Measurements from ENCODE around the gene IFI30. TPM values are rescaled to one million over a fixed set of nuclear protein-coding genes. Genes with fewer than 3 reads are reported as not detected.

IFI30 gene
- total RNA-seq, 1 experiment from 2014 or later: 35.8 TPM

DNA sequence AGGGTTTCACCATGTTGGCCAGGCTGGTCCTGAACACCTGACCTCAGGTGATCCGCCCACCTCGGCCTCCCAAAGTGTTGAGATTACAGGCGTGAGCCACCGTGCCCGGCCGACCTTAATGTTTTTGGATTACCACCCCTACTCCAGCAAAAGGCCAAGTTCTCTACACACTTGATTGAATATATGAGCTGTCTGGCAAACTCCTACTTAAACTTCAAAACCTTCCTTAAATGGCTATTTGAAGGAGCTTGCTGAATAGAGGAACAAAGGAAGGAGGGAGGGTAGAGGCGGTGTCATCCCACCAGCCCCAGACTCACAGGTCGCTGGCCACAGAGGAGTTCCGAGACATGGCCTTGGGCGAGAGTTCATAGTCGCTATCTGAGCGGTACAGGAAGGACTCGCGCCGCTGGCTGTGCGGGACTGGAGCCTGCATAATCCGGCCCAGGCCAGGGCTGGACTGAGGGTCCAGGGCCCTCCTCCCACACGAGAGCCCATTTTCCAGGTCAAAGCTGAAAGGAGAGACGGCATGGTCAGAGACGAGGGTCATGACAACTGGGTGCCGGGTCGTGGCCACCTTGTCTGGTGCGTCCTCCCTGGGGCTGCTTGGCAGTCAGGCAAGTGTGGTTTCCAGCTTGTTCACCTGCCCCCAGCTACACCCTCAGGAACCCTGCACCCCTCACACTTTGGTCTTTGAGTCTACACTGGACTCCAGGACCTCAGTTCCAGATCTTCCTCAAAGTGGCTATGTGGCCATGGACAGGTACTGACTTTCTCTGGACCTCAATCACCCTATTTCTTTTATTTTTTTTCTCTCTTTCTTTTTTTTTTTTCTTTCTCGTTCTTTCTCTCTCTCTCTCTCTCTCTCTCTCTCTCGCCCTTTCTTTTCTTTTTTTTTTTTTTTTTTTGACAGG is 48.5 kb downstream of the IFI30 start:
- H3K9me2 ChIP-seq (ENCODE audit: insufficient read depth): no peaks in the 10 kb centered on the region

DNA sequence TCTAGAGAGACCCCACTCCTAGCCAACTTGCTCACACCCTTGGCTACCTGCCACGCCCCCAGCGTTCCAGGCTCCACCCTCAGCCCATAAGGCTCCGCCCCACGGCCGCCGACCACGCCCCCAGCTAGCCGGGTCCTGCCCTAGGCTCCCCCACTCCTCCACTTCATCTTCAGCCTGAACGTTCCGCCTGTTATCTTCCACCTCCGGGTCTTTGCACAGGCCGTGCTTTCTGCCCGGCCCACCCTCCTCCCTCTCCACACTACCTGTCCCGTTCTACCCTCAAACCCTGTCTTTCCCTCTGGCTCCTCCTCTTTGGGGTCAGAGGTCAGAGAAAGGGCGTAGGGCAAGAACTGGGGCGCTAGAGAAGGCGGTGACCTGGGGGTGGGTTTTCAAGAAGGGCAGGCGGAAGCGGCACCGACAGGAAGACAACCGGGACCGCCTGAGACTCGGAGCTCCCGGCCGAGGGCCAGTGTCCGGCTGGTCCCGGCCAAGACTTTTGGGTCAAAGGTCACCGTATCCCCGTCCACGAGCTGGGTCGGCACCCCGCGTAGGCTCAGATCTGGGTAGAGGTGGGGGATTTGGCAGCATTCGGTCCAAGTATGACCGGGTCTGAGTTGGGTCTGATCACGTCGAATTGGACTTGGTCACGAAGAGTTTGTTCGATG is 50.4 kb downstream of the IFI30 start:
- POLR2A ChIA-PET (ENCODE audit: unreplicated experiment): interaction anchor here (0.5 to 1.0 kb wide), 9 partner anchors 10 to 825 kb away, joined by 3 to 14 read pairs (median 4); partner anchors contain the start of genes JUND and RAB3A
- peak overlapping the region; percentile 40; the same call in 1 of the 2 replicates for H3K27ac ChIP-seq
- H3K4me2 ChIP-seq: peak overlapping the region; percentile 83
- TF ChIP-seq CTCF (conservative IDR thresholded peaks at IDR 0.05) (no peak), EZH2 (IDR thresholded peaks at IDR 0.05; ENCODE audit: low read depth) (no peak)
- no peaks in the 10 kb centered on the region for H3K36me3 ChIP-seq (ENCODE audit: low read depth)
- H3K4me3 ChIP-seq: peak overlapping the region; percentile 63
- DNase-seq: peak; percentile 47 to 73
- intact Hi-C loops (cut with micrococcal nuclease; ENCODE audit: unreplicated experiment): no loop called here
- H4K20me1 ChIP-seq (ENCODE audit: insufficient read depth): no peaks in the 10 kb centered on the region
- H3F3A ChIP-seq (ENCODE audit: insufficient read depth, low read depth): peaks cover 23% of the 10 kb centered on the region
- peak overlapping the region; percentile 90 for H2AFZ ChIP-seq
- H3K9me3 ChIP-seq (ENCODE audit: insufficient read depth, low read depth): no peaks in the 10 kb centered on the region
- no peaks in the 10 kb centered on the region for H3K27me3 ChIP-seq (ENCODE audit: insufficient read depth, low read depth)
- no peaks in the 10 kb centered on the region for H3K79me2 ChIP-seq (ENCODE audit: low read depth)
- no peaks in the 10 kb centered on the region for H3K9me2 ChIP-seq (ENCODE audit: insufficient read depth)
- H3K4me1 ChIP-seq (replicated peaks; ENCODE audit: insufficient read depth): 0 out of 2 replicates have a peak, but pooled peaks cover 3% of the 10 kb centered on the region
- BruUV-seq (replicated peaks): no TSS peak
- CTCF ChIA-PET: interaction anchor here (0.6 to 1.5 kb wide), 4 partner anchors 16 to 31 kb away, joined by 3 to 6 read pairs (median 4); partner anchors contain the start of gene MPV17L2

More for the DNA sequence above, 48.5 kb downstream of the IFI30 start:
- Histone ChIP-seq H3K4me1 (replicated peaks; ENCODE audit: insufficient read depth) (0 out of 2 replicates have a peak, but pooled peaks cover 3% of the 10 kb centered on the region), H3K36me3 (ENCODE audit: low read depth) (no peaks in the 10 kb centered on the region), H3K4me3 (no peak overlapping the region), H2AFZ (no peak overlapping the region), H3K27me3 (ENCODE audit: insufficient read depth, low read depth) (no peaks in the 10 kb centered on the region), H3F3A (ENCODE audit: insufficient read depth, low read depth) (peaks cover 22% of the 10 kb centered on the region), H3K4me2 (no peak overlapping the region), H3K79me2 (ENCODE audit: low read depth) (no peaks in the 10 kb centered on the region), H3K27ac (no peak overlapping the region), H3K9me3 (ENCODE audit: insufficient read depth, low read depth) (no peaks in the 10 kb centered on the region), H4K20me1 (ENCODE audit: insufficient read depth) (no peaks in the 10 kb centered on the region)
- intact Hi-C loops (cut with micrococcal nuclease; ENCODE audit: unreplicated experiment): no loop called here
- CTCF ChIA-PET: interaction anchor here (1.4 kb wide), 1 partner anchor 14 kb away, joined by 19 read pairs; no protein-coding TSS in a partner anchor
- DNase-seq: no peak
- POLR2A ChIA-PET (ENCODE audit: unreplicated experiment): no interaction called here
- no TSS peak for BruUV-seq (replicated peaks)
- TF ChIP-seq EZH2 (IDR thresholded peaks at IDR 0.05; ENCODE audit: low read depth) (no peak), CTCF (conservative IDR thresholded peaks at IDR 0.05) (no peak)
